Panc1 (cell line): ENCODE data around the gene IQCH. TPM values are rescaled to one million over a fixed set of nuclear protein-coding genes. Genes with fewer than 3 reads are reported as not detected.

Source experiments
- ATAC-seq: fragments of 200-7000 bp; cut with Tn5 transposase; 2 replicates; pipeline ENCODE4 v1.9.1; 2020; ENCODE audit warnings: mild to moderate bottlenecking, moderate library complexity
- BruUV-seq: library from RNA; stranded (reverse); fragments of 400-500 nt; replicated peaks from 2 replicates; lab custom pipeline; 2021; lab: Mats Ljungman, UMichigan
- CTCF ChIA-PET: fragments of 300-600 bp; sonication (Branson Sonifier 250); formaldehyde crosslinking; loops from one replicate; lab custom pipeline; 2022; ENCODE audit warnings: antibody characterized with exemption; lab: Charles Lee
- POLR2A ChIA-PET: fragments of 300-600 bp; sonication (Branson Sonifier 250); formaldehyde crosslinking; loops from one replicate; lab custom pipeline; 2022; ENCODE audit warnings: antibody characterized with exemption; lab: Charles Lee
- DNase-seq: peaks from one replicate; pipeline ENCODE4 v3.0.0-alpha.2; 2010; ENCODE audit warnings: low read depth, low spot score
- H3K27ac ChIP-seq: 2 replicates; pipeline ENCODE4 v1.5.1; 2011; ENCODE audit warnings: mild to moderate bottlenecking, low read length, inconsistent platforms
- H3K27me3 ChIP-seq: fragments of 200-500 bp; sonication (Bioruptor generic); 2 replicates; pipeline ENCODE4 v1.6.0; 2014; ENCODE audit warnings: low read length, inconsistent platforms; ENCODE audit not compliant: control insufficient read depth, insufficient read depth
- H3K36me3 ChIP-seq: fragments of 200-500 bp; sonication (Bioruptor generic); 2 replicates; pipeline ENCODE4 v1.5.1; 2014; ENCODE audit warnings: inconsistent platforms, mild to moderate bottlenecking, low read length, moderate library complexity; ENCODE audit not compliant: control insufficient read depth, insufficient read depth
- H3K4me1 ChIP-seq: 2 replicates; pipeline ENCODE4 v1.5.1; 2011; ENCODE audit warnings: inconsistent platforms, mild to moderate bottlenecking, low read length, moderate library complexity; ENCODE audit not compliant: control insufficient read depth, insufficient read depth
- H3K4me3 ChIP-seq, 2 experiments: 2 replicates each; pipeline ENCODE4 v1.5.1; 2011 to 2012; ENCODE audit warnings: low read depth in 2 of 2, low read length in 2 of 2, mild to moderate bottlenecking in 2 of 2, inconsistent platforms in 1 of 2, moderate library complexity in 1 of 2
- H3K9me3 ChIP-seq: fragments of 200-500 bp; sonication (Bioruptor generic); 2 replicates; pipeline ENCODE4 v1.5.1; 2014; ENCODE audit warnings: low read depth, mild to moderate bottlenecking, inconsistent platforms, low read length, moderate library complexity; ENCODE audit not compliant: control insufficient read depth, insufficient read depth
- CTCF ChIP-seq: fragments of 450-650 bp; IDR thresholded peaks from 2 replicates; pipeline ENCODE4 v1.5.1; 2017; ENCODE audit warnings: mild to moderate bottlenecking
- POLR2AphosphoS5 ChIP-seq: IDR thresholded peaks from 2 replicates; pipeline ENCODE4 v1.6.1; 2012; ENCODE audit warnings: mild to moderate bottlenecking, low read depth, low read length, moderate library complexity
- REST ChIP-seq, 2 experiments: IDR thresholded peaks; 2 replicates each; pipeline ENCODE4 v1.6.1; 2011 to 2012; ENCODE audit warnings: low read depth in 2 of 2, control low read depth in 1 of 2, low read length in 1 of 2, mild to moderate bottlenecking in 1 of 2, moderate library complexity in 1 of 2; ENCODE audit not compliant: insufficient read depth in 1 of 2
- SIN3A ChIP-seq: IDR thresholded peaks from 2 replicates; pipeline ENCODE4 v1.6.1; 2012; ENCODE audit warnings: low read depth, mild to moderate bottlenecking, low read length, moderate library complexity, borderline replicate concordance; ENCODE audit not compliant: insufficient read depth
- TCF7L2 ChIP-seq: IDR thresholded peaks from 2 replicates; pipeline ENCODE4 v1.6.1; 2011; ENCODE audit warnings: mild to moderate bottlenecking, low read depth, low read length, inconsistent platforms
- in situ Hi-C: cut with HindIII; loops from 2 replicates; pipeline ENCODE4 v1.10.0; 2016; ENCODE audit warnings: low sequenced_read_pairs, low pct_unique_long_range_greater_than_20kb
- intact Hi-C: fragments of 100-400 bp; cut with micrococcal nuclease; formaldehyde crosslinking; loops from one replicate; pipeline ENCODE4 v1.10.0; 2022; ENCODE audit not compliant: unreplicated experiment
- total RNA-seq: library from RNA; stranded (reverse); gene quantifications from one replicate; pipeline ENCODE4 v1.2.1, GENCODE V29; 2021; ENCODE audit not compliant: unreplicated experiment

The IQCH gene
- total RNA-seq, 1 experiment from 2014 or later: 3.9 TPM

DNA sequence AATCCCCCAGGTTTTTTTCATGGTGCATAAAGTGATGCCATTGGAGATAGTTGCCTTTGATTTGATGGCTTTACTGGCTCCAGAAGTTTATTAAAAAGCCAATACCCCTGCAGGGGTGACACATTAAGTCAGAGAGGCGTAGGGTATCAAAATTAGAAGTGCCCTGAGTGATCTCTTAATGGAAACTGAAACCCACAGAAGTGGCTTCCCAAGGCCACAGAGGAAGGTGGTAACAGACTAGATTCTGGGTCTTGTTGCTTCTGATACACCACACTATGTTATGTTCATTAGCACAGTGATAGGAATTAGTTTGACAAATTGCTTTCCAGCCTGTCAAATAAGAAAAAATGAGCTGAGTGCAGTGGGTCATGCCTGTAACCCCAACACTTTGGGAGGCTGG, 112.3 kb downstream of the IQCH start:
- in situ Hi-C loops (no loop called here), intact Hi-C loops (no loop called here)
- Histone ChIP-seq H3K27ac (no peak overlapping the region), H3K36me3 (no peaks in the 10 kb centered on the region), H3K4me3 (no peak overlapping the region), H3K27me3 (no peaks in the 10 kb centered on the region), H3K9me3 (no peaks in the 10 kb centered on the region), H3K4me1 (no peaks in the 10 kb centered on the region)
- ATAC-seq: no peak
- ChIA-PET POLR2A (interaction anchor here (1.1 kb wide), 1 partner anchor 8 kb away, joined by 4 read pairs; no protein-coding TSS in a partner anchor), CTCF (no interaction called here)
- TF ChIP-seq REST (IDR thresholded peaks at IDR 0.05; ENCODE audit: insufficient read depth in 1 of 2, low read depth in 2 of 2, low read length in 1 of 2) (no peak), POLR2AphosphoS5 (no peak), CTCF (no peak)
- no peak for DNase-seq
- BruUV-seq: no TSS peak

GRCh38 chr15:67369359-67369998, 114.9 kb downstream of the IQCH start:
- TF ChIP-seq POLR2AphosphoS5: no peak
- TF ChIP-seq SIN3A: no peak
- no peak for TF ChIP-seq TCF7L2
- Histone ChIP-seq H3K4me1 (no peaks in the 10 kb centered on the region), H3K9me3 (no peaks in the 10 kb centered on the region), H3K27me3 (no peaks in the 10 kb centered on the region), H3K4me3 (no peak overlapping the region), H3K27ac (no peak overlapping the region), H3K36me3 (no peaks in the 10 kb centered on the region)
- in situ Hi-C loops (no loop called here), intact Hi-C loops (no loop called here)
- ChIA-PET CTCF (no interaction called here), POLR2A (no interaction called here)
- DNase-seq (no peak), ATAC-seq (no peak)
- BruUV-seq: no TSS peak

GRCh38 chr15:67370206-67370954, 115.8 kb downstream of the IQCH start:
- CTCF ChIA-PET: no interaction called here

More at GRCh38 chr15:67370206-67370954, 115.8 kb downstream of the IQCH start:
- BruUV-seq: no TSS peak
- in situ Hi-C loops (no loop called here), intact Hi-C loops (no loop called here)
- H3K36me3 ChIP-seq: no peaks in the 10 kb centered on the region
- TF ChIP-seq REST (IDR thresholded peaks at IDR 0.05; ENCODE audit: insufficient read depth in 1 of 2, low read depth in 2 of 2, low read length in 1 of 2) (no peak), CTCF (no peak), TCF7L2 (no peak), POLR2AphosphoS5 (no peak), SIN3A (no peak)
- no peak for ATAC-seq
- H3K27me3 ChIP-seq: no peaks in the 10 kb centered on the region
- H3K4me1 ChIP-seq: no peaks in the 10 kb centered on the region
- POLR2A ChIA-PET: no interaction called here
- no peak overlapping the region for H3K4me3 ChIP-seq
- no peaks in the 10 kb centered on the region for H3K9me3 ChIP-seq
- DNase-seq: no peak
- no peak overlapping the region for H3K27ac ChIP-seq
